Measurements from ENCODE around the gene EYA4.

EYA4 gene

GRCh38 chr6:133236932-133237331 is 4.2 kb upstream of the EYA4 start:
- Histone ChIP-seq H3K27ac (ENCODE audit: low read depth, low read length) (no peak overlapping the region), H2AK5ac (ENCODE audit: low read length) (no peak overlapping the region), H4K8ac (ENCODE audit: low read depth, low read length) (no peak overlapping the region), H3K18ac (ENCODE audit: low read length) (no peak overlapping the region), H3K23ac (ENCODE audit: low read length) (no peak overlapping the region), H3K4me1 (ENCODE audit: control insufficient read depth, low read depth, low read length) (no peaks in the 10 kb centered on the region), H3K4ac (ENCODE audit: low read depth, low read length) (no peak overlapping the region), H2BK5ac (ENCODE audit: low read length) (no peak overlapping the region), H3K36me3 (ENCODE audit: control insufficient read depth, insufficient read depth, low read length) (no peaks in the 10 kb centered on the region), H3K4me2 (ENCODE audit: low read length) (no peak overlapping the region), H3K4me3 (ENCODE audit: low read length) (no peak overlapping the region), H3K56ac (ENCODE audit: low read length) (no peak overlapping the region), H4K5ac (ENCODE audit: low read length) (no peak overlapping the region), H3K79me2 (ENCODE audit: control insufficient read depth, insufficient read depth, low read length) (no peaks in the 10 kb centered on the region), H2BK120ac (ENCODE audit: low read depth, low read length) (no peak overlapping the region), H2BK15ac (replicated peaks; ENCODE audit: low read depth) (no peak overlapping the region), H3K79me1 (ENCODE audit: low read length) (no peaks in the 10 kb centered on the region), H3K27me3 (ENCODE audit: insufficient read depth, low read length, poor library complexity) (peaks cover 7% of the 10 kb centered on the region), H3K9ac (ENCODE audit: low read length) (no peak overlapping the region)
- WGBS (ENCODE audit: extremely low coverage, insufficient coverage, low lambda C conversion rate) = no CpG with 5 or more reads among the region's 1 CpG
- DNase-seq = no peak

- H3K18ac ChIP-seq (ENCODE audit: low read length) = no peak overlapping the region
- H3K4me1 ChIP-seq (ENCODE audit: control insufficient read depth, low read depth, low read length) = no peaks in the 10 kb centered on the region
- H3K27ac ChIP-seq (ENCODE audit: low read depth, low read length) = no peak overlapping the region
- no peak overlapping the region for H2BK120ac ChIP-seq (ENCODE audit: low read depth, low read length)
- no peak overlapping the region for H3K4ac ChIP-seq (ENCODE audit: low read depth, low read length)
- DNase-seq = peak; percentile 68
- H3K4me2 ChIP-seq (ENCODE audit: low read length) = peak overlapping the region; percentile 76
- no peak overlapping the region for H3K23ac ChIP-seq (ENCODE audit: low read length)
- H2BK5ac ChIP-seq (ENCODE audit: low read length) = no peak overlapping the region
- no peak overlapping the region for H2AK5ac ChIP-seq (ENCODE audit: low read length)
- no peak overlapping the region for H4K8ac ChIP-seq (ENCODE audit: low read depth, low read length)
- H3K79me2 ChIP-seq (ENCODE audit: control insufficient read depth, insufficient read depth, low read length) = no peaks in the 10 kb centered on the region
- no CpG with 5 or more reads among the region's 37 CpGs for WGBS (ENCODE audit: extremely low coverage, insufficient coverage, low lambda C conversion rate)
- no peak overlapping the region for H3K9ac ChIP-seq (ENCODE audit: low read length)
- peak overlapping the region; percentile 24 for H3K4me3 ChIP-seq (ENCODE audit: low read length)
- H3K79me1 ChIP-seq (ENCODE audit: low read length) = no peaks in the 10 kb centered on the region
- H2BK15ac ChIP-seq (replicated peaks; ENCODE audit: low read depth) = no peak overlapping the region
- H3K36me3 ChIP-seq (ENCODE audit: control insufficient read depth, insufficient read depth, low read length) = no peaks in the 10 kb centered on the region
- peak overlapping the region; percentile 54 for H3K56ac ChIP-seq (ENCODE audit: low read length)
- peaks cover 26% of the 10 kb centered on the region for H3K27me3 ChIP-seq (ENCODE audit: insufficient read depth, low read length, poor library complexity)
- H4K5ac ChIP-seq (ENCODE audit: low read length) = no peak overlapping the region
Measured at GRCh38 chr6:133240511-133241085, 559 bp upstream of the EYA4 start.

DNA sequence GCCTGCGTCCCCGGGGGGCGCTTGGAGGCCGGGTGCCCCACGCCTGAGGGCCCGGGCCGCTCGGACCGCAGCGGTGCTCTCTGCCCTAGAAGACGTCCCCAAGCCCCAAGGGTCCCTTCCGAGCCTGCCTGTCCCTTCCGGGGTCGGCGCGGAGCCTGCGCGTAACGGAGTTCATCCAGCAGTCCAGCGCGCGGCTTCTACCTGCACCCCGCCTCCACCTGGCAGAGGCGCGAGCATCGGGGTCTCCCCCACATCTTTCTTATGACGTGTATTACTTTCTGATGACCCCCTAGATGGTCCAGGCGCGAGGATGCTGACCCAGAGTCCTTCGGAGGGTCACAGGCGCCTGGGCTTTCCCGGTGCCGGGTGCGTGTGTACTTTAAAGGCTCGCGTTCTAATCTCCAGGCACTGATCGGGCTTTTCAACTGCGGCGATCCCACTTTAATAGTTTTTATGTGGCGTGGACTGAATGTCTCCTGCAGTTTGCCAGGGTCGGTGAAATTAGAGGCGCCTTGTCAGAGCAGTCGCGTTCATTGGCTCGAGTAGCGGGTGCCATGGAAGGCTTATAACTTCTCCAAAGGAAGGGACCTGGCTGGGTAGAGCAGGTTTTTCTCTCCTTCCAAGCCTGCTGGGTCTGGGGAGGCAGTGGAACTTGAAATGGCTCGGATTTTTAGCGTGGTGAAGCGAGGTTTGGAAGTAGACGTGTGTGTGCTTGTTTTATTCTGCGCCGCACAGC is 912 bp downstream of the EYA4 start:
- H3K79me2 ChIP-seq (ENCODE audit: control insufficient read depth, insufficient read depth, low read length) = no peaks in the 10 kb centered on the region
- H2BK120ac ChIP-seq (ENCODE audit: low read depth, low read length) = no peak overlapping the region
- H4K5ac ChIP-seq (ENCODE audit: low read length) = no peak overlapping the region
- H4K8ac ChIP-seq (ENCODE audit: low read depth, low read length) = no peak overlapping the region
- H3K4me1 ChIP-seq (ENCODE audit: control insufficient read depth, low read depth, low read length) = no peaks in the 10 kb centered on the region
- peaks cover 26% of the 10 kb centered on the region for H3K27me3 ChIP-seq (ENCODE audit: insufficient read depth, low read length, poor library complexity)
- H3K27ac ChIP-seq (ENCODE audit: low read depth, low read length) = no peak overlapping the region
- H3K4me3 ChIP-seq (ENCODE audit: low read length) = peak overlapping the region; percentile 49
- H3K9ac ChIP-seq (ENCODE audit: low read length) = peak overlapping the region; percentile 22
- no peaks in the 10 kb centered on the region for H3K36me3 ChIP-seq (ENCODE audit: control insufficient read depth, insufficient read depth, low read length)
- WGBS (ENCODE audit: extremely low coverage, insufficient coverage, low lambda C conversion rate) = no CpG with 5 or more reads among the region's 52 CpGs
- H3K4me2 ChIP-seq (ENCODE audit: low read length) = peak overlapping the region; percentile 81
- no peak overlapping the region for H2BK15ac ChIP-seq (replicated peaks; ENCODE audit: low read depth)
- peak; percentile 62 for DNase-seq
- H3K4ac ChIP-seq (ENCODE audit: low read depth, low read length) = no peak overlapping the region
- no peak overlapping the region for H3K23ac ChIP-seq (ENCODE audit: low read length)
- no peak overlapping the region for H2AK5ac ChIP-seq (ENCODE audit: low read length)
- no peaks in the 10 kb centered on the region for H3K79me1 ChIP-seq (ENCODE audit: low read length)
- no peak overlapping the region for H3K18ac ChIP-seq (ENCODE audit: low read length)
- no peak overlapping the region for H2BK5ac ChIP-seq (ENCODE audit: low read length)
- no peak overlapping the region for H3K56ac ChIP-seq (ENCODE audit: low read length)

- Histone ChIP-seq H3K27ac (ENCODE audit: low read depth, low read length) (no peak overlapping the region), H2BK5ac (ENCODE audit: low read length) (no peak overlapping the region), H3K36me3 (ENCODE audit: control insufficient read depth, insufficient read depth, low read length) (no peaks in the 10 kb centered on the region), H3K4ac (ENCODE audit: low read depth, low read length) (no peak overlapping the region), H2BK15ac (replicated peaks; ENCODE audit: low read depth) (no peak overlapping the region), H3K4me2 (ENCODE audit: low read length) (peak overlapping the region; percentile 81), H3K18ac (ENCODE audit: low read length) (no peak overlapping the region), H3K79me1 (ENCODE audit: low read length) (no peaks in the 10 kb centered on the region), H3K4me3 (ENCODE audit: low read length) (no peak overlapping the region), H4K8ac (ENCODE audit: low read depth, low read length) (no peak overlapping the region), H4K5ac (ENCODE audit: low read length) (no peak overlapping the region), H3K56ac (ENCODE audit: low read length) (no peak overlapping the region), H2BK120ac (ENCODE audit: low read depth, low read length) (no peak overlapping the region), H3K27me3 (ENCODE audit: insufficient read depth, low read length, poor library complexity) (peaks cover 26% of the 10 kb centered on the region), H3K9ac (ENCODE audit: low read length) (no peak overlapping the region), H3K23ac (ENCODE audit: low read length) (no peak overlapping the region), H2AK5ac (ENCODE audit: low read length) (no peak overlapping the region), H3K4me1 (ENCODE audit: control insufficient read depth, low read depth, low read length) (no peaks in the 10 kb centered on the region), H3K79me2 (ENCODE audit: control insufficient read depth, insufficient read depth, low read length) (no peaks in the 10 kb centered on the region)
- peak; percentile 41 for DNase-seq
- no CpG with 5 or more reads among the region's 36 CpGs for WGBS (ENCODE audit: extremely low coverage, insufficient coverage, low lambda C conversion rate)
Measured at GRCh38 chr6:133242637-133243585, 1.8 kb downstream of the EYA4 start.

GRCh38 chr6:133243723-133244305 is 2.7 kb downstream of the EYA4 start:
- no peak overlapping the region for H3K4me3 ChIP-seq (ENCODE audit: low read length)
- no peak overlapping the region for H2BK5ac ChIP-seq (ENCODE audit: low read length)
- H2BK120ac ChIP-seq (ENCODE audit: low read depth, low read length) = no peak overlapping the region
- no peak overlapping the region for H4K8ac ChIP-seq (ENCODE audit: low read depth, low read length)
- no peak overlapping the region for H3K27ac ChIP-seq (ENCODE audit: low read depth, low read length)
- no peaks in the 10 kb centered on the region for H3K4me1 ChIP-seq (ENCODE audit: control insufficient read depth, low read depth, low read length)
- H3K4me2 ChIP-seq (ENCODE audit: low read length) = no peak overlapping the region
- no peak overlapping the region for H4K5ac ChIP-seq (ENCODE audit: low read length)
- no peak overlapping the region for H2BK15ac ChIP-seq (replicated peaks; ENCODE audit: low read depth)
- no peaks in the 10 kb centered on the region for H3K36me3 ChIP-seq (ENCODE audit: control insufficient read depth, insufficient read depth, low read length)
- no peak overlapping the region for H3K18ac ChIP-seq (ENCODE audit: low read length)
- H3K9ac ChIP-seq (ENCODE audit: low read length) = no peak overlapping the region
- H3K23ac ChIP-seq (ENCODE audit: low read length) = no peak overlapping the region
- H3K4ac ChIP-seq (ENCODE audit: low read depth, low read length) = no peak overlapping the region
- H2AK5ac ChIP-seq (ENCODE audit: low read length) = no peak overlapping the region
- peaks cover 26% of the 10 kb centered on the region for H3K27me3 ChIP-seq (ENCODE audit: insufficient read depth, low read length, poor library complexity)
- H3K79me1 ChIP-seq (ENCODE audit: low read length) = no peaks in the 10 kb centered on the region
- H3K56ac ChIP-seq (ENCODE audit: low read length) = no peak overlapping the region
- no peak for DNase-seq
- no peaks in the 10 kb centered on the region for H3K79me2 ChIP-seq (ENCODE audit: control insufficient read depth, insufficient read depth, low read length)
- no CpG with 5 or more reads among the region's 7 CpGs for WGBS (ENCODE audit: extremely low coverage, insufficient coverage, low lambda C conversion rate)
